HG03095 (cell line): ENCODE results near the gene PLXNC1.

Experiments
- ATAC-seq: cut with Tn5 transposase; IDR thresholded peaks from one replicate; pipeline ENCODE4 v1.9.1; 2021; ENCODE audit warnings: moderate library complexity; ENCODE audit not compliant: unreplicated experiment

Gene PLXNC1

GRCh38 chr12:94178882-94179281, 30.5 kb downstream of the PLXNC1 start:
- no peak for ATAC-seq

GRCh38 chr12:94179723-94180122, 31.3 kb downstream of the PLXNC1 start:
- ATAC-seq: no peak

- ATAC-seq: no peak
Measured at GRCh38 chr12:94180558-94181296, 32.4 kb downstream of the PLXNC1 start.

- ATAC-seq: no peak
Measured at GRCh38 chr12:94182986-94183707, 34.8 kb downstream of the PLXNC1 start.

- ATAC-seq: no peak
Measured at GRCh38 chr12:94183708-94184379, 35.5 kb downstream of the PLXNC1 start.

- ATAC-seq: no peak
Measured at GRCh38 chr12:94184995-94185719, 36.8 kb downstream of the PLXNC1 start.

GRCh38 chr12:94185801-94186200, 37.4 kb downstream of the PLXNC1 start:
- no peak for ATAC-seq

- no peak for ATAC-seq
Measured at GRCh38 chr12:94186278-94187241, 38.2 kb downstream of the PLXNC1 start.

GRCh38 chr12:94187361-94187760, 39.0 kb downstream of the PLXNC1 start:
- ATAC-seq: no peak

GRCh38 chr12:94190623-94191022, 42.2 kb downstream of the PLXNC1 start:
- ATAC-seq: no peak

- ATAC-seq: peak; percentile 74
Measured at GRCh38 chr12:94191023-94191422, 42.6 kb downstream of the PLXNC1 start.

- no peak for ATAC-seq
Measured at GRCh38 chr12:94191811-94192210, 43.4 kb downstream of the PLXNC1 start.

GRCh38 chr12:94192506-94192905, 44.1 kb downstream of the PLXNC1 start:
- no peak for ATAC-seq

GRCh38 chr12:94193168-94193567, 44.8 kb downstream of the PLXNC1 start:
- ATAC-seq: no peak

GRCh38 chr12:94195483-94195882, 47.1 kb downstream of the PLXNC1 start:
- no peak for ATAC-seq

- no peak for ATAC-seq
Measured at GRCh38 chr12:94198469-94198868, 50.1 kb downstream of the PLXNC1 start.

- no peak for ATAC-seq
Measured at GRCh38 chr12:94198872-94199271, 50.5 kb downstream of the PLXNC1 start.

GRCh38 chr12:94200069-94200468, 51.7 kb downstream of the PLXNC1 start:
- no peak for ATAC-seq

- ATAC-seq: no peak
Measured at GRCh38 chr12:94200695-94201094, 52.3 kb downstream of the PLXNC1 start.
